ENCODE results near the gene COL27A1. TPM values are rescaled to one million over a fixed set of nuclear protein-coding genes. Genes with fewer than 3 reads are reported as not detected.

Gene COL27A1
- total and polyA plus RNA-seq, 2 donors (not counting 1 experiment from before 2014, with no cell fraction given) = 0.16 to 0.27 TPM

GRCh38 chr9:114119242-114120191, 35.8 kb upstream of the COL27A1 start:
- POLR2A ChIA-PET = no interaction called here
- no peak overlapping the region for H3K27ac ChIP-seq (ENCODE audit: low read length in 2 of 2)
- no peaks in the 10 kb centered on the region for H4K20me1 ChIP-seq (ENCODE audit: control insufficient read depth, insufficient read depth, low read length, poor library complexity, severe bottlenecking)
- no peak for ATAC-seq (ENCODE audit: low read depth)
- no peaks in the 10 kb centered on the region for H3K79me2 ChIP-seq (ENCODE audit: control insufficient read depth, insufficient read depth, low read length)
- H3K36me3 ChIP-seq (replicated peaks in 1 of 2; ENCODE audit: control extremely low read depth in 1 of 2, control insufficient read depth in 1 of 2, extremely low read depth in 1 of 2, insufficient read depth in 2 of 2, low read length in 1 of 2) = no peaks in the 10 kb centered on the region
- peaks cover 0 to 9% (median 0%) of the 10 kb centered on the region in 4 experiments for H3K27me3 ChIP-seq (replicated peaks in 1 of 4; ENCODE audit: control extremely low read depth in 1 of 4, control insufficient read depth in 3 of 4, insufficient read depth in 4 of 4, low read length in 3 of 4)
- CTCF ChIA-PET = no interaction called here
- H3K9ac ChIP-seq (ENCODE audit: low read length) = no peak overlapping the region
- H3K27ac Mint-ChIP-seq = no peak overlapping the region
- intact Hi-C loops (cut with micrococcal nuclease) = no loop called here
- H3K4me1 Mint-ChIP-seq = no peaks in the 10 kb centered on the region
- H3K9me3 Mint-ChIP-seq (ENCODE audit: insufficient read depth) = no peaks in the 10 kb centered on the region
- H3K4me3 Mint-ChIP-seq = no peak overlapping the region
- DNase-seq = no peak
- H3K4me2 ChIP-seq (replicated peaks; ENCODE audit: low read depth, low read length, poor library complexity, severe bottlenecking) = no peak overlapping the region
- peaks cover 0 to 3% (median 0%) of the 10 kb centered on the region in 3 donors for H3K9me3 ChIP-seq (ENCODE audit: control extremely low read depth in 1 of 3, control insufficient read depth in 2 of 3, insufficient read depth in 1 of 3, low read length in 2 of 3)
- H3K4me3 ChIP-seq (ENCODE audit: control extremely low read depth in 1 of 5, extremely low read depth in 1 of 5, insufficient read depth in 1 of 5, low read depth in 2 of 5, low read length in 4 of 5) = no peak overlapping the region
- no peaks in the 10 kb centered on the region for H3K4me1 ChIP-seq (ENCODE audit: control insufficient read depth in 2 of 2, insufficient read depth in 2 of 2, low read length in 2 of 2)
- no peak for TF ChIP-seq EZH2 (IDR thresholded peaks at IDR 0.05; ENCODE audit: borderline replicate concordance, insufficient read depth, low read depth, low read length, poor library complexity, severe bottlenecking)
- no peak for TF ChIP-seq CTCF (IDR thresholded peaks at IDR 0.05)
- WGBS (ENCODE audit: insufficient coverage) = 72% methylated on average over 4 of the region's 9 CpGs
- H2AFZ ChIP-seq (ENCODE audit: insufficient read depth, low read depth, low read length, poor library complexity, severe bottlenecking) = no peak overlapping the region
- peaks cover 26% of the 10 kb centered on the region for H3K27me3 Mint-ChIP-seq
